OCI-LY1 (cell line): ENCODE data around the gene MBD3L2B.

Source experiments
- H2AFZ ChIP-seq: fragments of 200-600 bp; sonication (generic), shearing (Covaris generic); 2 replicates; pipeline ENCODE4 v1.6.0; 2014; ENCODE audit warnings: antibody characterized with exemption, mild to moderate bottlenecking, low read length
- H3F3A ChIP-seq: fragments of 200-600 bp; sonication (generic), shearing (Covaris generic); 2 replicates; pipeline ENCODE4 v1.6.0; 2014; ENCODE audit warnings: mild to moderate bottlenecking, antibody characterized with exemption, low read length, moderate library complexity; ENCODE audit not compliant: insufficient read depth
- H3K27ac ChIP-seq: fragments of 200-600 bp; sonication (generic); 2 replicates; pipeline ENCODE4 v1.5.1; 2014; ENCODE audit warnings: low read length, mixed run types, mild to moderate bottlenecking, low read depth; ENCODE audit not compliant: poor library complexity, severe bottlenecking
- H3K27me3 ChIP-seq: fragments of 200-600 bp; sonication (generic); 2 replicates; pipeline ENCODE4 v1.6.0; 2014; ENCODE audit warnings: antibody characterized with exemption, mild to moderate bottlenecking, low read length, moderate library complexity; ENCODE audit not compliant: insufficient read depth
- H3K36me3 ChIP-seq: fragments of 200-600 bp; sonication (generic); 2 replicates; pipeline ENCODE4 v1.6.1; 2014; ENCODE audit warnings: mild to moderate bottlenecking, antibody characterized with exemption, low read length, moderate library complexity, mixed read lengths; ENCODE audit not compliant: insufficient read depth
- H3K4me1 ChIP-seq: fragments of 200-600 bp; sonication (generic); 2 replicates; pipeline ENCODE4 v1.5.1; 2014; ENCODE audit warnings: mild to moderate bottlenecking, low read length, moderate library complexity; ENCODE audit not compliant: insufficient read depth, severe bottlenecking
- H3K4me2 ChIP-seq: fragments of 200-600 bp; sonication (generic), shearing (Covaris generic); 2 replicates; pipeline ENCODE4 v1.6.1; 2014; ENCODE audit warnings: low read length
- H3K4me3 ChIP-seq: fragments of 200-600 bp; sonication (generic); 2 replicates; pipeline ENCODE4 v1.5.1; 2014; ENCODE audit warnings: low read length, low read depth, mild to moderate bottlenecking, mixed read lengths; ENCODE audit not compliant: poor library complexity, severe bottlenecking
- H3K79me2 ChIP-seq: fragments of 200-600 bp; shearing (Covaris generic); 2 replicates; pipeline ENCODE4 v1.6.1; 2016; ENCODE audit warnings: mixed run types, low read length, mixed read lengths; ENCODE audit not compliant: insufficient read depth
- H3K9ac ChIP-seq: fragments of 200-600 bp; sonication (generic), shearing (Covaris generic); 2 replicates; pipeline ENCODE4 v1.6.1; 2014; ENCODE audit warnings: mild to moderate bottlenecking, low read length, mixed read lengths
- H3K9me2 ChIP-seq: fragments of 200-600 bp; sonication (generic), shearing (Covaris generic); 2 replicates; pipeline ENCODE4 v1.6.1; 2014; ENCODE audit warnings: low read depth, mild to moderate bottlenecking, low read length, mixed read lengths
- H3K9me3 ChIP-seq: fragments of 200-600 bp; shearing (Covaris generic); 2 replicates; pipeline ENCODE4 v1.6.1; 2014; ENCODE audit warnings: low read length, mixed read lengths
- H4K20me1 ChIP-seq: fragments of 200-600 bp; sonication (generic), shearing (Covaris generic); 2 replicates; pipeline ENCODE4 v1.6.0; 2016; ENCODE audit warnings: mild to moderate bottlenecking, low read length; ENCODE audit not compliant: insufficient read depth
- CTCF ChIP-seq: fragments of 200-600 bp; sonication (generic), shearing (Covaris generic); IDR thresholded peaks from 2 replicates; pipeline ENCODE4 v1.5.1; 2017; ENCODE audit warnings: mild to moderate bottlenecking, antibody characterized with exemption, low read length, moderate library complexity, mixed read lengths
- EZH2 ChIP-seq: fragments of 200-600 bp; sonication (generic), shearing (Covaris generic); IDR thresholded peaks from 2 replicates; pipeline ENCODE4 v1.8.0; 2017; ENCODE audit warnings: borderline replicate concordance, mixed run types, mild to moderate bottlenecking, antibody characterized with exemption, low read length, moderate library complexity, mixed read lengths

The MBD3L2B gene

GRCh38 chr19:7018828-7019227, 2.4 kb downstream of the MBD3L2B start:
- no peak overlapping the region for H3K27ac ChIP-seq
- H3K4me1 ChIP-seq = no peaks in the 10 kb centered on the region
- H2AFZ ChIP-seq = no peak overlapping the region
- H3K4me2 ChIP-seq = no peak overlapping the region
- no peaks in the 10 kb centered on the region for H3K36me3 ChIP-seq
- H3K4me3 ChIP-seq = no peak overlapping the region
- H3K79me2 ChIP-seq = no peaks in the 10 kb centered on the region
- H3K27me3 ChIP-seq = no peaks in the 10 kb centered on the region; the same call in 1 of the 2 replicates
- no peaks in the 10 kb centered on the region for H3K9me2 ChIP-seq
- no peak overlapping the region for H3K9ac ChIP-seq
- TF ChIP-seq EZH2 = no peak
- no peak for TF ChIP-seq CTCF
- no peaks in the 10 kb centered on the region for H3F3A ChIP-seq
- no peaks in the 10 kb centered on the region for H4K20me1 ChIP-seq
- H3K9me3 ChIP-seq = no peaks in the 10 kb centered on the region

GRCh38 chr19:7013678-7014077, 7.6 kb downstream of the MBD3L2B start:
- no peaks in the 10 kb centered on the region for H4K20me1 ChIP-seq
- H3K27ac ChIP-seq = no peak overlapping the region
- no peaks in the 10 kb centered on the region for H3F3A ChIP-seq
- H3K27me3 ChIP-seq = peaks cover 5% of the 10 kb centered on the region; the same call in 1 of the 2 replicates
- H2AFZ ChIP-seq = no peak overlapping the region
- no peaks in the 10 kb centered on the region for H3K9me3 ChIP-seq
- H3K4me3 ChIP-seq = no peak overlapping the region
- no peak overlapping the region for H3K4me2 ChIP-seq
- H3K4me1 ChIP-seq = no peaks in the 10 kb centered on the region
- H3K9ac ChIP-seq = no peak overlapping the region
- no peaks in the 10 kb centered on the region for H3K79me2 ChIP-seq
- H3K36me3 ChIP-seq = no peaks in the 10 kb centered on the region; the same call in 1 of the 2 replicates
- no peak for TF ChIP-seq EZH2
- no peak for TF ChIP-seq CTCF
- no peaks in the 10 kb centered on the region for H3K9me2 ChIP-seq

- TF ChIP-seq EZH2 (no peak), CTCF (no peak)
- H2AFZ ChIP-seq = no peak overlapping the region
- H3K4me2 ChIP-seq = no peak overlapping the region
- H3K9ac ChIP-seq = no peak overlapping the region
- no peaks in the 10 kb centered on the region for H4K20me1 ChIP-seq
- 0 out of 2 replicates have a peak, but pooled peaks cover 5% of the 10 kb centered on the region for H3K27me3 ChIP-seq
- no peaks in the 10 kb centered on the region for H3F3A ChIP-seq
- no peaks in the 10 kb centered on the region for H3K9me2 ChIP-seq
- no peak overlapping the region for H3K4me3 ChIP-seq
- no peak overlapping the region for H3K27ac ChIP-seq
- H3K9me3 ChIP-seq = no peaks in the 10 kb centered on the region
- H3K4me1 ChIP-seq = no peaks in the 10 kb centered on the region
- no peaks in the 10 kb centered on the region for H3K79me2 ChIP-seq
- no peaks in the 10 kb centered on the region; the same call in 1 of the 2 replicates for H3K36me3 ChIP-seq
Measured at GRCh38 chr19:7010722-7011593, 10.3 kb downstream of the MBD3L2B start.
